ENCODE results near the gene C2CD2. TPM values are rescaled to one million over a fixed set of nuclear protein-coding genes. Genes with fewer than 3 reads are reported as not detected.

The C2CD2 gene
- total RNA-seq, 4 donors from 2014 or later, result 37.5 to 63.9 (median 51.6) TPM

GRCh38 chr21:41966872-41967621 is 13.2 kb upstream of the C2CD2 start:
- WGBS, 2 donors, result 92 to 93% methylated on average over 10 of the region's 10 CpGs
- DNase-seq (ENCODE audit: low spot score in 2 of 2), result peak in 1 of 2 donors; percentile 2
- no peak for TF ChIP-seq EP300 (IDR thresholded peaks at IDR 0.05)
- TF ChIP-seq POLR2A (IDR thresholded peaks at IDR 0.05), result no peak
- no peak for TF ChIP-seq CTCF (IDR thresholded peaks at IDR 0.05)

DNA sequence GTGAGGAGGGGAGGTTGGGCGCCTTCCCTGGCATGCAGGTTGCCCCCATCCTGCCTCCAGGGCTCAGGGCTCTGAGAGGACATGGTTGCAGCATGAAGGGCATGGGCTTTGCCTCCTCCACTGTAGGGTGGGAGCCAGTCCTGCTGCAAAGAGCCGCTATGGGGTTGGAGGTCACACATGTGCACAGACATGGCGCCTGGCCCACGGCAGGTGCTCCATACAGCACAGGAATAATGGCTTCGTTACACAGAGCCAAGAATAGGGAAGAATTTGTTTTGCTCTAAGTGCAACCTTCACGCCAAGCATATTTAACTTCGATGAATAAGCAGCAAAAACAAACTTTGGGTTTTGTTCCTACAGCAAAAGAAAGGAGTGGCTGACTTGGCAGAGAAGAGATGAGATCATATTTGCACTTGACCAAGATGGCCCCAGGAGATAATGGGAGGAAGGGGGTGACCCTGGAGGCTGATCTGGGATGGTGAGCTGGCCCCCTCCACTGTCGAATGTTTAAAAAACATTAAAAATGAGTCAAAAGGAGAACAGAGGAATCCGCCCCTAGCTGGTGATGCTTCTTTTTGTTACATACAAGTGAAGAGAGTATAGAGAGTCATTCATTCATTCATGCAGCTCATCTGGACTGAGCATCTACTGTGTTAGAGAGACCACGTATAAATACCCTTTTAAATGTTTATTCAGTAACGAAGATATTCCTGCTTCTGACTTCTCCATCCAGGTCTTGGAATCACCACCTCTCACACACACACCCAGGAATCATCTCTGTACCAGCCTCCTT is 12.4 kb upstream of the C2CD2 start:
- Histone ChIP-seq H3K4me3 (no peak overlapping the region), H3K27ac (no peak overlapping the region), H3K27me3 (no peaks in the 10 kb centered on the region), H3K9me3 (no peaks in the 10 kb centered on the region), H3K36me3 (no peaks in the 10 kb centered on the region), H3K4me1 (peaks cover 0 to 20% (median 0%) of the 10 kb centered on the region in 4 donors)
- TF ChIP-seq EP300 (IDR thresholded peaks at IDR 0.05), result no peak
- TF ChIP-seq POLR2A (IDR thresholded peaks at IDR 0.05), result no peak
- TF ChIP-seq CTCF (IDR thresholded peaks at IDR 0.05), result no peak
- WGBS, 2 donors, result 56 to 66% methylated on average over 11 of the region's 11 CpGs
- peak in 1 of 2 donors; percentile 13 for DNase-seq (ENCODE audit: low spot score in 2 of 2)

More at GRCh38 chr21:41966872-41967621, 13.2 kb upstream of the C2CD2 start:
- no peaks in the 10 kb centered on the region for H3K9me3 ChIP-seq
- H3K27me3 ChIP-seq, result no peaks in the 10 kb centered on the region
- no peaks in the 10 kb centered on the region for H3K36me3 ChIP-seq
- H3K27ac ChIP-seq, result no peak overlapping the region
- H3K4me3 ChIP-seq, result no peak overlapping the region
- peaks cover 0 to 15% (median 0%) of the 10 kb centered on the region in 4 donors for H3K4me1 ChIP-seq

- Histone ChIP-seq H3K9me3 (no peaks in the 10 kb centered on the region), H3K4me3 (no peak overlapping the region), H3K27me3 (no peaks in the 10 kb centered on the region), H3K27ac (no peak overlapping the region), H3K36me3 (no peaks in the 10 kb centered on the region), H3K4me1 (peaks cover 0 to 13% (median 0%) of the 10 kb centered on the region in 4 donors)
- TF ChIP-seq CTCF (IDR thresholded peaks at IDR 0.05), result no peak
- 83 to 86% methylated on average over 10 of the region's 10 CpGs for WGBS, 2 donors
- DNase-seq (ENCODE audit: low spot score in 2 of 2), result peak in 1 of 2 donors; percentile 3
These were observed 11.7 kb upstream of the C2CD2 start for GRCh38 chr21:41965461-41966013.

DNA sequence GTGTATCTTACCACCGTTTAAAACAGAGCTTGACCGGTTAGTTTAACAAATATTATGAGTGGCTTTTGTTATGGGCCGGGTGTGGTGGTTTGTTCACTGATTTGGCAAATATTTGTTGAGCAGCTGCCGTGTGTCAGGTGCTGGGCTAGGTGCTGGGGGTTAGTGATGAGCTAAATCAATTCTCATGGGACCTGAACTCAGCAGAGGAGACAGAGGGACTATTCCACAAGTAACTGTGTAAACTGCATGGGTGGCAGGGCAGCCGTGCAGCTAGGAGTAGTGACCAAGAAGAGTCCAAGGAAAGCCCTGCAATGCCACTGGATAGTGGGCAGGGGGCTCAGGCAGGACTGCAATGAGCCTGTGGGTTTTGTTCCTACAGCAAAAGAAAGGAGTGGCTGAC is 11.2 kb upstream of the C2CD2 start:
- no peaks in the 10 kb centered on the region for H3K9me3 ChIP-seq
- peaks cover 0 to 12% (median 0%) of the 10 kb centered on the region in 4 donors for H3K4me1 ChIP-seq
- H3K4me3 ChIP-seq, result no peak overlapping the region
- H3K36me3 ChIP-seq, result no peaks in the 10 kb centered on the region
- H3K27me3 ChIP-seq, result no peaks in the 10 kb centered on the region
- TF ChIP-seq CTCF (IDR thresholded peaks at IDR 0.05), result no peak
- no peak for TF ChIP-seq POLR2A (IDR thresholded peaks at IDR 0.05)
- no peak for TF ChIP-seq EP300 (IDR thresholded peaks at IDR 0.05)
- DNase-seq (ENCODE audit: low spot score in 2 of 2), result peak in 1 of 2 donors; percentile 1
- no peak overlapping the region for H3K27ac ChIP-seq
- WGBS, 2 donors, result 65 to 73% methylated on average over 5 of the region's 5 CpGs

DNA sequence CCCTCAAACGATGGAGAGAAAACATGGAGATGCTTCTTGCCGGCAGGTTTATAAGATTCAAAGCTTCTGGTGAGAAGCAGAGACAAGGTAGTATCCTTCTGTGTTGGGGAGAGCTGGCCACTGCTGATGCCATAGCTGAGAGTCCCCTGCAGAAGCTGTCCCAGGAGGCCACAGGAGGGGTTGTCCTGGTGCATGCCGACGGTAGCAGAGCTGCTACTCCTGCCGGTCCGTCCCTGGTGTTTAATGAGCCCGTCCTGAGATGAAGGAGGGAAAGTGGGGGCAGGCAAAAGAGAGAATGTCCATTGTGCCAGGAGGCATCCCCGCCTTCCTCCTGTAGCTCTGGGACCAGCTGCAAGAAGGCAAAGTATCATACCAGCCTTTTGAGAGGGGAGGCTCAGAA is 10.4 kb upstream of the C2CD2 start:
- no peak for DNase-seq (ENCODE audit: low spot score in 2 of 2)
- Histone ChIP-seq H3K4me3 (no peak overlapping the region), H3K36me3 (no peaks in the 10 kb centered on the region), H3K4me1 (peaks cover 0 to 14% (median 0%) of the 10 kb centered on the region in 4 donors), H3K27me3 (no peaks in the 10 kb centered on the region), H3K27ac (no peak overlapping the region), H3K9me3 (no peaks in the 10 kb centered on the region)
- WGBS, 2 donors, result 73 to 78% methylated on average over 8 of the region's 8 CpGs
- TF ChIP-seq CTCF (IDR thresholded peaks at IDR 0.05) (no peak), POLR2A (IDR thresholded peaks at IDR 0.05) (no peak), EP300 (IDR thresholded peaks at IDR 0.05) (no peak)

All from tibial nerve (tissue), 4 donors.